H9 (cell line): ENCODE measurements around the gene SGSM2. TPM values are rescaled to one million over a fixed set of nuclear protein-coding genes. Genes with fewer than 3 reads are reported as not detected.

Source experiments
- DNase-seq: peaks from one replicate; pipeline ENCODE4 v3.0.0-alpha.2; 2017
- H2AFZ ChIP-seq: one replicate; pipeline ENCODE4 v1.6.1; 2013; ENCODE audit warnings: mild to moderate bottlenecking, low read length, control low read depth, moderate library complexity
- H2AK5ac ChIP-seq: 2 replicates; pipeline ENCODE4 v1.6.1; 2013; ENCODE audit warnings: low read length, control low read depth, mixed read lengths; ENCODE audit not compliant: insufficient read length
- H2BK120ac ChIP-seq: one replicate; pipeline ENCODE4 v1.6.1; 2013; ENCODE audit warnings: low read depth, mild to moderate bottlenecking, low read length, control low read depth, inconsistent platforms; ENCODE audit not compliant: poor library complexity, severe bottlenecking
- H2BK12ac ChIP-seq: 2 replicates; pipeline ENCODE4 v1.6.1; 2013; ENCODE audit warnings: low read length, control low read depth, mixed read lengths, low read depth; ENCODE audit not compliant: insufficient read length
- H2BK15ac ChIP-seq: 2 replicates; pipeline ENCODE4 v1.6.1; 2013; ENCODE audit warnings: low read depth, low read length, control low read depth
- H2BK20ac ChIP-seq: one replicate; pipeline ENCODE4 v1.6.1; 2013; ENCODE audit warnings: low read depth, mild to moderate bottlenecking, low read length, control low read depth, inconsistent platforms; ENCODE audit not compliant: poor library complexity, severe bottlenecking
- H2BK5ac ChIP-seq: 2 replicates; pipeline ENCODE4 v1.6.1; 2013; ENCODE audit warnings: low read length, control low read depth, mixed read lengths; ENCODE audit not compliant: insufficient read length
- H3K14ac ChIP-seq: 2 replicates; pipeline ENCODE4 v1.6.1; 2013; ENCODE audit warnings: low read length, control low read depth; ENCODE audit not compliant: insufficient read depth
- H3K18ac ChIP-seq: 2 replicates; pipeline ENCODE4 v1.6.1; 2013; ENCODE audit warnings: low read depth, mild to moderate bottlenecking, mixed read lengths, low read length, control low read depth; ENCODE audit not compliant: insufficient read length
- H3K23ac ChIP-seq: 2 replicates; pipeline ENCODE4 v1.6.1; 2013; ENCODE audit warnings: low read length, control low read depth, mixed read lengths, low read depth; ENCODE audit not compliant: insufficient read length
- H3K23me2 ChIP-seq: 2 replicates; pipeline ENCODE4 v1.6.1; 2013; ENCODE audit warnings: low read depth, mild to moderate bottlenecking, mixed read lengths, low read length, control low read depth; ENCODE audit not compliant: insufficient read length, poor library complexity, severe bottlenecking
- H3K27ac ChIP-seq: 2 replicates; pipeline ENCODE4 v1.5.1; 2013; ENCODE audit warnings: low read length, control low read depth, mixed read lengths, low read depth; ENCODE audit not compliant: insufficient read length
- H3K27me3 ChIP-seq: 2 replicates; pipeline ENCODE4 v1.6.1; 2013; ENCODE audit warnings: low read length, control low read depth, inconsistent platforms; ENCODE audit not compliant: insufficient read depth
- H3K4ac ChIP-seq: 2 replicates; pipeline ENCODE4 v1.6.1; 2013; ENCODE audit warnings: low read depth, mild to moderate bottlenecking, control low read depth, inconsistent platforms, low read length, moderate library complexity
- H3K4me1 ChIP-seq: 2 replicates; pipeline ENCODE4 v1.6.1; 2013; ENCODE audit warnings: low read length, control low read depth, inconsistent platforms; ENCODE audit not compliant: insufficient read depth
- H3K4me2 ChIP-seq: 2 replicates; pipeline ENCODE4 v1.6.1; 2013; ENCODE audit warnings: low read length, control low read depth, mixed read lengths; ENCODE audit not compliant: insufficient read length, insufficient read depth
- H3K56ac ChIP-seq: 2 replicates; pipeline ENCODE4 v1.6.1; 2013; ENCODE audit warnings: low read depth, mild to moderate bottlenecking, mixed read lengths, low read length, control low read depth; ENCODE audit not compliant: insufficient read length
- H3K79me1 ChIP-seq: 2 replicates; pipeline ENCODE4 v1.6.1; 2013; ENCODE audit warnings: low read depth, mild to moderate bottlenecking, moderate library complexity, low read length, control low read depth, inconsistent platforms; ENCODE audit not compliant: insufficient read depth, poor library complexity, severe bottlenecking
- H3K79me2 ChIP-seq: 2 replicates; pipeline ENCODE4 v1.6.1; 2013; ENCODE audit warnings: low read length, control low read depth, inconsistent platforms; ENCODE audit not compliant: insufficient read depth
- H3K9ac ChIP-seq: 2 replicates; pipeline ENCODE4 v1.6.1; 2013; ENCODE audit warnings: low read length, control low read depth, mixed read lengths; ENCODE audit not compliant: insufficient read length; ENCODE audit errors: extremely low read depth
- H3K9me3 ChIP-seq: one replicate; pipeline ENCODE4 v1.6.1; 2013; ENCODE audit warnings: low read depth, low read length, inconsistent platforms; ENCODE audit not compliant: control insufficient read depth
- H3T11ph ChIP-seq: one replicate; pipeline ENCODE4 v1.6.1; 2013; ENCODE audit warnings: mild to moderate bottlenecking, low read length, control low read depth, inconsistent platforms
- H4K20me1 ChIP-seq: one replicate; pipeline ENCODE4 v1.6.1; 2013; ENCODE audit not compliant: control insufficient read depth, insufficient read length, insufficient read depth
- H4K5ac ChIP-seq: 2 replicates; pipeline ENCODE4 v1.6.1; 2013; ENCODE audit warnings: low read depth, mild to moderate bottlenecking, mixed read lengths, low read length, control low read depth; ENCODE audit not compliant: insufficient read length
- H4K8ac ChIP-seq: replicated peaks from 2 replicates; pipeline ENCODE4 v1.6.1; 2013; ENCODE audit warnings: low read length, control low read depth, mixed read lengths, low read depth; ENCODE audit not compliant: insufficient read length
- H4K91ac ChIP-seq: 2 replicates; pipeline ENCODE4 v1.6.1; 2013; ENCODE audit warnings: low read depth, mild to moderate bottlenecking, moderate library complexity, mixed read lengths, low read length, control low read depth; ENCODE audit not compliant: insufficient read length
- H3K27ac Mint-ChIP-seq, 3 experiments: 2 replicates in 2 of 3; 3 replicates in 1 of 3; pipeline ENCODE4 v1.8.0; 2020 to 2021; ENCODE audit warnings: mixed read lengths in 3 of 3, mild to moderate bottlenecking in 1 of 3, moderate library complexity in 1 of 3
- H3K27me3 Mint-ChIP-seq: 2 replicates; pipeline ENCODE4 v1.8.0; 2021; ENCODE audit warnings: low read depth, mild to moderate bottlenecking, moderate library complexity, mixed read lengths
- H3K36me3 Mint-ChIP-seq, 3 experiments: 2 replicates in 2 of 3; 3 replicates in 1 of 3; pipeline ENCODE4 v1.8.0; 2020 to 2021; ENCODE audit warnings: low read depth in 3 of 3, mixed read lengths in 3 of 3; ENCODE audit not compliant: insufficient read depth in 1 of 3
- H3K4me1 Mint-ChIP-seq, 2 experiments: 2 replicates each; pipeline ENCODE4 v1.8.0; 2020; ENCODE audit warnings: mixed read lengths in 2 of 2
- H3K4me3 Mint-ChIP-seq, 2 experiments: 2 replicates in 1 of 2; 3 replicates in 1 of 2; pipeline ENCODE4 v1.8.0; 2020 to 2021; ENCODE audit warnings: mild to moderate bottlenecking in 2 of 2, mixed read lengths in 2 of 2, moderate library complexity in 1 of 2
- H3K9me3 Mint-ChIP-seq, 2 experiments: 2 replicates in 1 of 2; 3 replicates in 1 of 2; pipeline ENCODE4 v1.8.0; 2020; ENCODE audit warnings: mild to moderate bottlenecking in 2 of 2, mixed read lengths in 2 of 2, moderate library complexity in 1 of 2
- WGBS: extraction: QIAGEN DNeasy Blood & Tissue Kit; methylation state at CpG from one replicate; pipeline ENCODE4 v1.1.7; 2013; ENCODE audit warnings: missing lambda C conversion rate, low lambda C conversion rate, mixed read lengths; ENCODE audit not compliant: insufficient read length; ENCODE audit errors: extremely low coverage; 5-methylcytosine and 5-hydroxymethylcytosine counted together
- total RNA-seq: library from RNA; stranded (reverse); gene quantifications from 2 replicates; pipeline ENCODE4 v1.2.1, GENCODE V29; 2021
- TF ChIP-seq, protein P1 (sequence below): fragments of 200-600 bp; sonication (generic); conservative IDR thresholded peaks from 3 replicates; pipeline ENCODE4 v1.8.0; 2021; ENCODE audit warnings: antibody characterized with exemption, mild to moderate bottlenecking

The SGSM2 gene
- total RNA-seq, 1 experiment from 2014 or later = 45.6 TPM

DNA sequence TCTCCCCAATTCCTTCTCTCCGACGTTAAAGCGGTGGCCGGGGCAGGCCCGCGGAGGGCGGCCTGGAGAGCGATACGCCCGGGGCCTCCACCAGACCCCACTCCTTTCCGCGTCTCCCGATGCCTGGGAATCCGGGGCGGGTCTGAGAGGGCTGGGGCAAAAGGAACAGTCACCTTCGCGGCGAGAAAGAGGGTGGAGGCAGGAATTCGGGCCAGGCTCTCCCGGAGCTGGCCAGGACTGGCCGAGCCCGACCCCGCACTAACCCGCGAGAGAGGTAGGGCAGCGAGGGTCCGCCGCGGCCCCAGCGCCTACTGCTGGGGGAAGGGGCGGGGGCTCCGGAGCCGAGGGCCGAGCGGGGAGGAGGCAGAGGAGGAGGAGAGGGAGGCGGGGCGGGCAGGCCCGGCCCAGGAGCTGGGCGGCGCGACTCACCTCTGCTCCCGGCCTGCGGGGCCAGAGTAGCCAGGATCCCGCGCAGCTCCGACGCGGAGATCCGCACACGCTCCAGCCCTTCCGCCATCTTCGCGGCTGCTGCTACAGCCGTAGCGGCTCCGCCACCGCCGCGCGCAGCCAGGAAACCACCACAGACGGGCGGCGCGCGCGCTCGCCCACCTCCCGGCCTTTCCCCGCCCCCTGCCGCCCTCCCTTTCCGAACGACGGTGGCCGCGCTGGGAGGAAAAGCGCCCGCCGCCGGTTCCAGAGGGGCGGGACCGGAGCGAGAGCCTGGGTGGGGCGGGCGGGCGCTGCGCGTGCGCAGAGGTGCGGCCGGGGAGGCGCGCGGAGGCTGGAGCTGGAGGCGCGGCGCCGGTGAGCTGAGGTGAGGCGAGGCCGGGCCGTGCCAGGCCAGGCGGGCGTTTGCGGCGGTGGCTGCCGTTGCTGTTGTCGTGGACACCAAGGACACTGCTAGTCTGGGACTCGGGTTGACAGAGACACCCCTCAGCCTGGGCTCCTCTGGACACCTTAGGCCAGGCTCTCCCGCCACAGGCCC is 33.8 kb upstream of the SGSM2 start, which contains the start of the genes SMG6 and SRR:
Gene SMG6, minus strand, starts transcription at position 582 of the 985 bp plus-strand sequence. Its CDS starts 65 bp downstream, at position 517.
Gene SRR, plus strand, starts transcription at position 747 of the 985 bp plus-strand sequence. CDS start 11,611 bp downstream, outside the sequence.
- Mint-ChIP-seq H3K9me3 (no peaks in the 10 kb centered on the region), H3K27me3 (peaks cover 3% of the 10 kb centered on the region; the same call in 1 of the 2 replicates), H3K36me3 (peaks cover 13 to 35% (median 19%) of the 10 kb centered on the region in 3 experiments; a peak in 6 of 7 replicates), H3K27ac (peak within 1 kb of the TSS; percentile 58 to 75 (median 62); a peak in 4 of 7 replicates), H3K4me1 (peaks cover 7 to 15% of the 10 kb centered on the region in 2 experiments; a peak in 3 of 4 replicates), H3K4me3 (peak within 1 kb of the TSS; percentile 83 to 94)
- no peak within 1 kb of the TSS for H2AFZ ChIP-seq
- H2BK5ac ChIP-seq = no peak within 1 kb of the TSS
- H3K79me2 ChIP-seq = no peaks in the 10 kb centered on the region
- H3K4me1 ChIP-seq = no peaks in the 10 kb centered on the region
- no peak within 1 kb of the TSS for H3K23ac ChIP-seq
- no peak within 1 kb of the TSS for H2BK12ac ChIP-seq
- H4K8ac ChIP-seq = no peak within 1 kb of the TSS
- H3K14ac ChIP-seq = peak within 1 kb of the TSS; percentile 74
- peak within 1 kb of the TSS; percentile 87 for H3K9ac ChIP-seq
- H4K5ac ChIP-seq = no peak within 1 kb of the TSS
- H3K27ac ChIP-seq = no peak within 1 kb of the TSS
- no CpG with 5 or more reads among the region's 108 CpGs for WGBS
- peak within 1 kb of the TSS; percentile 85 for H3K4me2 ChIP-seq
- no peaks in the 10 kb centered on the region; the same call in 1 of the 2 replicates for H3K27me3 ChIP-seq
- no peaks in the 10 kb centered on the region for H3K9me3 ChIP-seq
- H2BK20ac ChIP-seq = no peak within 1 kb of the TSS
- no peak within 1 kb of the TSS for H2BK15ac ChIP-seq
- H3K4ac ChIP-seq = no peak within 1 kb of the TSS
- H2AK5ac ChIP-seq = no peak within 1 kb of the TSS
- no peak within 1 kb of the TSS for H3K56ac ChIP-seq
- H3T11ph ChIP-seq = no peak within 1 kb of the TSS
- no peaks in the 10 kb centered on the region for H4K20me1 ChIP-seq
- H3K23me2 ChIP-seq = peaks cover 5% of the 10 kb centered on the region
- H2BK120ac ChIP-seq = no peak within 1 kb of the TSS
- peak; percentile 96 for DNase-seq
- peaks cover 4% of the 10 kb centered on the region for H3K79me1 ChIP-seq
- TF ChIP-seq, protein P1, sequence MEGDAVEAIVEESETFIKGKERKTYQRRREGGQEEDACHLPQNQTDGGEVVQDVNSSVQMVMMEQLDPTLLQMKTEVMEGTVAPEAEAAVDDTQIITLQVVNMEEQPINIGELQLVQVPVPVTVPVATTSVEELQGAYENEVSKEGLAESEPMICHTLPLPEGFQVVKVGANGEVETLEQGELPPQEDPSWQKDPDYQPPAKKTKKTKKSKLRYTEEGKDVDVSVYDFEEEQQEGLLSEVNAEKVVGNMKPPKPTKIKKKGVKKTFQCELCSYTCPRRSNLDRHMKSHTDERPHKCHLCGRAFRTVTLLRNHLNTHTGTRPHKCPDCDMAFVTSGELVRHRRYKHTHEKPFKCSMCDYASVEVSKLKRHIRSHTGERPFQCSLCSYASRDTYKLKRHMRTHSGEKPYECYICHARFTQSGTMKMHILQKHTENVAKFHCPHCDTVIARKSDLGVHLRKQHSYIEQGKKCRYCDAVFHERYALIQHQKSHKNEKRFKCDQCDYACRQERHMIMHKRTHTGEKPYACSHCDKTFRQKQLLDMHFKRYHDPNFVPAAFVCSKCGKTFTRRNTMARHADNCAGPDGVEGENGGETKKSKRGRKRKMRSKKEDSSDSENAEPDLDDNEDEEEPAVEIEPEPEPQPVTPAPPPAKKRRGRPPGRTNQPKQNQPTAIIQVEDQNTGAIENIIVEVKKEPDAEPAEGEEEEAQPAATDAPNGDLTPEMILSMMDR = no peak
- no peak within 1 kb of the TSS for H4K91ac ChIP-seq
- peak within 1 kb of the TSS; percentile 66 for H3K18ac ChIP-seq
